HG02970 (cell line): ENCODE measurements around the gene LMNB1.
"Not testable (repeated sequence)": the region's sequence is repeated elsewhere in the genome, so short reads cannot be mapped to it uniquely, and the experiment has no call there.

Experiments
- ATAC-seq: cut with Tn5 transposase; IDR thresholded peaks from one replicate; pipeline ENCODE4 v1.9.1; 2021; ENCODE audit warnings: mild to moderate bottlenecking, moderate library complexity, moderate number of reproducible peaks; ENCODE audit not compliant: unreplicated experiment, low FRiP score

Gene LMNB1

DNA sequence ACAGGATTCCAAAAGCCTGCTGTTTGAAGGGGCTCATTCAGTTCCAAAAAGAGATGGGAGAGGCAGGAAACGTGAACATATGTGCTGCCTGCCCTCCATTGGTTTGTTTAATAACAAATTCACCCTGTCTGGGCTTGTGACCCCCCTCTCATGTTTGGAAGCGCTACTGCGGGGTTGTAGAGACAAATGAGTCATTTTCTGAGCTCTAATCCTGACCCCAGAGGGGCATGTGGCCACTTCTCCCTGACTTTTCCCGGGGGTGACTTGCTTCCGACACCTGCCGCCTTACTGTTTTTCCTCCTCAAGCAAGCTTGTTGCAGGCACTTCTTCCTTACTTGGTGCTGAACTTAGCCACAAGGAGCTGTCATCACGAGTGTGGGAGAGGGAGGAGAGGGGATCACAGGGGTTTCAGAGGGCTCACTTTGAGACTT, 75.9 kb downstream of the LMNB1 start:
- no peak for ATAC-seq

DNA sequence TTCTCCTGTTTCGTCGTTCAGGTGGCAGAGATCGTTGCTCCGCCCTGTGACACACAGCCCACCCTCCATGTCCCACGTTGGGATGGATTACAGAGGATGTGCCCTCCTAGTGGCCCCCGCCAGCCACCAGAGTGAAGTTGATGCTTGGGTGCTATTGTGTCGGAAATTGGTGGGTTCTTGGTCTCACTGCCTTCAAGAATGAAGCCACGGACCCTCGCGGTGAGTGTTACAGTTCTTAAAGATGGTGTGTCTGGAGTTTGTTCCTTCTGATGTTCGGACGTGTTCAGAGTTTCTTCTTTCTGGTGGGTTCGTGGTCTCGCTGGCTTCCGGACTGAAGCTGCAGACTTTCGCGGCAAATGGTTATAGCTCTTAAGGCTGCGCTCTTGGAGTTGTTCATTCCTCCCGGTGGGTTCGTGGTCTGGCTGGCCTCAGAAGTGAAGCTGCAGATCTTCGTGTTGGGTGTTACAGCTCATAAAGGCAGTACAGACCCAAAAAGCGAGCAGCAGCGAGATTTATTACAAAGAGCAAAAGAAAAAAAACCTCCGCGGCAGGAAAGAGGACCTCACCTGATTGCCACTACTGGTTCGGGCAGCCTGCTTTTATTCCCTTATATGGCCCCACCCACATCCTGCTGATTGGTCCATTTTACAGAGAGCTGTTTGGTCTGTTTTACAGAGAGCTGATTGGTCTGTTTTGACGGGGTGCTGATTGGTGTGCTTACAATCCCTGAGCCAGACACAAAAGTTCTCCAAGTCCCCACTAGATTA, 76.8 kb downstream of the LMNB1 start:
- not testable (repeated sequence) for ATAC-seq

DNA sequence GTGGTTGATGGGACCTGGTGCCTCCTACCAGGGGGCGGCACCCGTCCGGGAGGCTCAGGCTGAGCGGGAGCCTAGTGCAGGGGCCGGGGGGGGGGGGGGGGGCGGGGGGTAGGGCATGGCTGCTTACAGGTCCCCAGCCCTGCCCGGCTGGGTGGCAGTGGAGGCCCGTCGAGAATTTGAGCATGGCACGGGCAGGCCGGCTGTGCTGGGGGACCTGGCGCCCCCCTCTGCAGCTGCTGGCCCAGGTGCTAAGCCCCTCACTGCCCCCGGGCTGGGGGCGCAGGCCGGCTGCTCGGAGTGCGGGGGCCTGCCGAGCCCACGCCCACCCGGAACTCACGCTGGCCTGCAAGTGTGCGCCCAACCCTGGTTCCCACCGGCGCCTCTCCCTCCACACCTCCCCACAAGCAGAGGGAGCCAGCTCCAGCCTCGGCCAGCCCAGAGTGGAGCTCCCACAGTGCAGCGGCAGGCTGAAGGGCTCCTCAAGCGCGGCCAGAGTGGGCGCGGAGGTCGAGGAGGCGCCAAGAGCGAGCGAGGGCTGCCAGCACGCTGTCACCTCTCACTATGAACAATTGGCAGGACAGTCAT, 77.7 kb downstream of the LMNB1 start:
- no peak for ATAC-seq

DNA sequence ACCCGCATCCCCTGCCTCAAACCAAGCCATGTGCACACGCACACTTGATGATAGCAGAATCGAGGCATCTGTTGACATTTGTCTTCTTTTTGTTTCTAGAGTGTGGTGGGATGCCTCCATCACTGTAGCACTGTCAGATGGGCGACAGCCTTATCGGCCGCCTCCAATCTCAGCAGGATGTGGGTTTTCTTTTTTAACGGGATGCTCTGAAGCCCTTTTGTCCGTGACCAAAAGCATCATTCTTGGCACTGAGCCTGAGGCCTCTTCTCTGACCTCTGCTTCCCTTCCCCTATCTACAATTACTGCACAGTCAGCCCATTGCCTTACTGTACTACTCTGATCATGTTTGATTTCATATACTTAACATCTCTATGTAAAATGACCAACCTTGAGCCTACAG, 78.3 kb downstream of the LMNB1 start:
- no peak for ATAC-seq

DNA sequence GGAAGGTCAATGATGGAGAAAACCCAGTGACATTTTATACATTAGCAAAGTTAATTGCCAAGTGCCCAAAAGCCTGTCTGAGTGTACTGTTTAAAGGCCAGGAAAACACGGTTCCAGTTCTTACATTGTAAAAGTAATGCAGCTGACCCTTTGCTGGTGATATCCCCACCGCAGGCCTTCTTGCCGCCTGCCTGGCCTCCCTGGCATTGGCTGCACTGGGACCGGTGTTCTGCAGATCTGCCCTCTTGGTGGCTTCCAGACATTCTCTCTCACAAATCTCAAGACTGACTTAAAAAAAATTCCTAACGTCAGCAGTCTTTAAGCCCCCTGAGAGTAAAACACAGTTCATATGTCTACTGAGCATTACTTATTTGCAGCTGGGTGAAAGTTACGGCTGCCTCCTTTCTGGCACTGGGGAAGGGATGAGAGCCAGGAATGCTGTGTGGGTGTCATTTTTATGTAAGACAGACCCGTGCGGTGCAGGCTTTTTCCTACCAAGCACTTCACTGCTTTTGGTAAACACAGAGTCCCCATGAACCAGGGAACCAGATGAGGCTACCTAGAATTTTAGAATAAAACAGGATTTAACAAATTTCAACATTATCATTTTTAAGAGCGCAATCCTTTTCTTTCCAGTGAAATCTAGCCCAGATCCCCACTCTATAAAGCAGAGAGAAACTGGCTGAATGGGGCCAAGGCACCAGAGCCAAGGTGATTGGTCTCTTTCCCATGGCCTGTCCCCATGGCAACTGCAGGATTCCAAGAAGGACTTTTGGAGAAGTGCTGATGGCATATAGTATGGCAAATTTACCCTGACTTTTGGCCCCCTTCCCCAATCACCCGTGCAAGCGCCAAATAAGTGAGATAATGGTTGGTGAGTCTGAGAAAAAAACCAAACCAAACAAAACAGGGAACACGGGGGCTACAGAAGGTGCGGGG, 80.8 kb downstream of the LMNB1 start:
- no peak for ATAC-seq

DNA sequence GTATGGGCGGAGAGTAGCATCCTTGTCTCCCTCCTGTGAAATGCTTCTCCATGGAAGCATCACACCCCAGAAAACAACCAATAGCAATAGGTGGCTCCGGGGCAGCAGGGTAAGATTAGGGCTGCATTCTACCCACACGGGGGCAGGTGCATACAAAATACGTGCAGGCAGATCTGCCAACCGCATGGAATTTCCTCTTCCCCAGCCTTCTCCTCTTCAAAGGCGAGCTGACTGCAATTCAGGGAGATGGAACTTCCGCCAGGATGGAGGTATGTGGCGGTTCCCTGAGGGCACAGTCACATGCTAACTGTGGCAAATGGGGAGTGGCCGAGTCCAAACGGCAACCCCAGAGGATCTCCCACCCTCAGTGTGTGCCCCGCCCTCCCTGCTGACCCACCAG, 81.5 kb downstream of the LMNB1 start:
- ATAC-seq: no peak

DNA sequence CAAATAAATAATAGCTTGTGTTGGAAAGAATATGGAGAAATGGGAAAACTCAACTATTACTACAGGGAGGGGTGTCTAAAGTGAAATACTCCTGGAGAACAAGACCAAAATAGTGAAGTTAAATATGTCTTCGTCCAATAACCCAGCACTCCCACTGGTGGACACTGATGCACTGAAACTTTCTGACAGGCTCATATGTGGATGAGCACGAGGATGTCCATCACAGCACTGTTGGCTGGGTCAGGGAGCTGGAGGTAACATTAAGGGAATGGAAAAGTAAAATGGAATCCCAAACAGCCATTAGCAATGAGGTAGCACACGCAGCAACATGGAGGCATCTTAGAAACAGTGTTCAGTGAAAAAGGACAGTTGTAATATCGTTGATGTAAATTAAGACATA, 86.5 kb downstream of the LMNB1 start:
- no peak for ATAC-seq

DNA sequence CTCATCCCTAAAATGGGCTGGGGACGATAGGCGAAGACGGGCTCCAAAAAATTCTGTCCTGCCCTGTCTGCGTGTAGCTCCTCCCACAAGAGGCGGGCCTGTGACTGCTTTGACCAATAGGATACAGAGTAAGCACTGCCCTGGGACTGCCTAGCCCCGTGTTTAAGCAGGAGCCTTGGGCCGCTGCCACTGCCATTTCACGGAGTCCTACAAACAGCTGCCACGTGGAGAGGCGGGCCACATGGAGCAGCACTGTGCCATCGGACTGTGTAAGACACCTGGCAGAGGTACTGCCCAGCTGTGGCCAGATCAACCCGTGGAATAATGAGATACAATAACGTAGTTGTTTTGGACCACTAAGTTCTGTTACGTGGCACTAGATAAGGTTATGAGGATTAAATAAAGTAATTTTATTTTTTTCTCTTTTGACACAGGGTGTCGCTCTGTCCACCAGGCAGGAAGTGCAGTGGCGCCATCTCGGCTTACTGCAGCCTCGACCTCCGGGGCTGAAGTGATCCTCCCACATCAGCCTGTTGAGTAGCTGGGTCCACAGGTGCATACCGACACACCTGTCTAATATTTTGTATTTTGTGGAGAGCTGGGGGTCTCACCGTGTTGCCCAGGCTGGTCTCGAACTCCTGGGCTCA, 87.2 kb downstream of the LMNB1 start:
- no peak for ATAC-seq

DNA sequence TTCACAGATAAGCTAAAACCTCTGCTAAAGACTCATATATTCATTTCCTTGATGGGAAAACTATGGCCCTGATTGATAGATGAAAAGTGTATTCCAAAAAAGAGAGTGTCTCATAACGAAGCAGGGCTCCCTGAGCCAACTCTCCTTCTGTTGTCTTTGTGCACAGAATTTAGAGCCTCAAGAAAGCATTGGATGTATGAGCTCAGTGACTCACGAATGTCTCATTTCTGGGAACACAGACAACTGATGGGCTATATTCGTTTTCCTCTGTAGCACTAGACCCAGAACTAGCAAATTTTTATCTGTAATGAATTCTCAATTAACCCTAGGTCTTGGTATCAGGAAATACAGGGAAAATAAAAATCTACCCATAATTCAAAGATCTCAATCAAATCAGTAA, 88.4 kb downstream of the LMNB1 start:
- ATAC-seq: no peak

DNA sequence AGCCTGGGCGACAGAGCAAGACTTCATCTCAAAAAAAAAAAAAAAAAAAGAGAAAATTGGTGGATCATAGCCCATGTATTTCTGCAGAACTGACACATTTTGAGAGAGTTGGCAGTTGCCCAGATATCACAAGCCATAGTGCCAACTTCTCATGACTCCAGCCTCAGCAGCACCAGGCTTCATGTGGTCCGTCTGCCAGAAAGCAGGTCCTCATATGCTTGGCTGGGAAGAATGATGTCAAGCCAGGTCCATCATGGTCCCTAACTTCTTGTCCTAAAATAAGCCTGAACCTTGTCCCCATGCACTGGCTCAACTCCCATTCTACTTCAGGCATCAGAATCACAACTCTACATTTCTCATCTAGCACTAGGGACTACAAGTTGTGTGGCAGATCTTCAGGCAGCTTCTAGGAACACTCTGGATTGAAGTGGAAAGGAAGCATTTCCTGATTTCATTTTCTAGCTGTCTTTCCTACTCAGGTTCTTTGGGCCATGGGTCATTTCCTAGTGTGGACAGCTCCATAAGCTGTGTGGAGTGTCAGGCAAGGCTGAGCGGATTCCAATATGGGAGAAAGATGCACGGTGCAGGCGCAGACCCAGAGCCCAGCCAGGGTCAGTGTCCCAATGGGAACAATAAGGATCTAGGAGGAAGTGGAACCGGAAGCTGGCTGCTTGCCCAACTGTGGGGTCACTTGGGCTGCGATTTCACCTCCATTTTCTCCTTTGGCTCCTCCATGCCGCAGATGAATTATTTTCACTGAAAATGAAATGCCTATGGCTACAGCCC, 90.1 kb downstream of the LMNB1 start:
- ATAC-seq: no peak

DNA sequence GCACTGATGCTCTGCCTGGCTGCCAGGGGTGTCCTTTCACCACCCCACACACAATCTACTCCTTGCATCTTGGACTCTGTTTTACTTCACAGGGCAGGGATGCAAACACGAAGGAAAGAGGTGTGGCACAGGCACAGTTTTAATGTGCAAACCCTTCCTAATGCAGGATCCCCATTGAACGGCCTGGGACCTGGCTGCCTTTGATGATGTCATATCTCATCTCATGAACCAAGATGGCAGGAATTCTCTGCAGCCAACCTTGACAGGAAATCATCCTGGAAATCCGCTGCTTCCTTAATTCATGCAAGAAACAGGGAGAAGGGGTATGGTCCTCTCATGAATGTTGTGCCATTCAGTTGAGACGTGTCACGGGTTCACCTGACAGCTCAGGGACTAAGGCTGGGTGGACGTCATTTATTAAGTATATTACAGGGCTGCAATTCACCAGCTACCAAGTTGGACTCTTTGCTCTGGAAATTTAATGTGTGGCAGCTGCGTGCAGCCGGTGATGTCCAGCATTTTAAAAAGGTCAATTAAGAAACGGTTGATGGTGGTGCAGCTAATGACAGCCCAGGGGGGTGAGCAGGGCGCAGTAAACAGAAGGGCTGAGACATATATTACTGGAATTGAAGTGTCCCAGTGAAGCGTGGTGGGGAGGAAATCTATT, 91.5 kb downstream of the LMNB1 start:
- no peak for ATAC-seq

DNA sequence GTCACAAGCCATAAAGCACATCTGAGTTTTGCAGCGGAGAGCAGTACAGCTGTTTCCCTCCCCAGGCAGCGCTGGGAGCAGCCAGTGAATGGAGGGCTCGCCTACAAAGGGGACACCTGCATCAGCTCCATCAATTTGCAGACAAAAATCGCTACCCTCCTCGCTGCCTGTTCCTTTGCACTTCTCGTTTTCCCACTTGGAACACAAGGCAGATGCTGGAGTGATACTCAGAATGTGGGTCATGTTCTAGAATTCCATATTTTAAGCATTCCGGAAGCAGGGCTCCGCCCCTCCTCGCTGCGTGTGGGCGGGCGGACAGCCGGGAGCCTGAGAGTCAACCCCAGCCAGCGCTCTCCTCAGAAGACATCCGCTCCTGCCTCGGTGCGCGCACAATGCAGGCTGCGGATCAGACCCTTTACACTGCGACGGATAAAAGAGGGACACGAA, 92.1 kb downstream of the LMNB1 start:
- ATAC-seq: no peak

DNA sequence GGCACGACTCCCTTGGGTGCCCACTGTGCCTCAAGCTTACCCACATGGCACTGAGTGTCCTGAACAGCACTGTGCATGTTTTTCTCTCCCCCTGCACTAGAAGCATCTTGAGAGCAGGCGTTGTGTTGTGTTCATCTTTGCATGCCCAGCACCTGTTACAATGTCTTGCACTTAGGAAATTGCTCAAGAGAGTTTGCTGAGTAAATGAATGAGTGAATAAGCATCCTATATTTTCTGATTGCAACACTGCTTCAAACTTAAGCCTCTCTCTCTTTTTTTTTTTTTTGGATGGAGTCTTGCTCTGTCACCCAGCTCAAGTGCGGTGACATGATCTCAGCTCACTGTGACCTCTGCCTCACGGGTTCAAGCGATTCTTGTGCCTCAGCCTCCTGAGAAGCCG, 94.5 kb downstream of the LMNB1 start:
- no peak for ATAC-seq

DNA sequence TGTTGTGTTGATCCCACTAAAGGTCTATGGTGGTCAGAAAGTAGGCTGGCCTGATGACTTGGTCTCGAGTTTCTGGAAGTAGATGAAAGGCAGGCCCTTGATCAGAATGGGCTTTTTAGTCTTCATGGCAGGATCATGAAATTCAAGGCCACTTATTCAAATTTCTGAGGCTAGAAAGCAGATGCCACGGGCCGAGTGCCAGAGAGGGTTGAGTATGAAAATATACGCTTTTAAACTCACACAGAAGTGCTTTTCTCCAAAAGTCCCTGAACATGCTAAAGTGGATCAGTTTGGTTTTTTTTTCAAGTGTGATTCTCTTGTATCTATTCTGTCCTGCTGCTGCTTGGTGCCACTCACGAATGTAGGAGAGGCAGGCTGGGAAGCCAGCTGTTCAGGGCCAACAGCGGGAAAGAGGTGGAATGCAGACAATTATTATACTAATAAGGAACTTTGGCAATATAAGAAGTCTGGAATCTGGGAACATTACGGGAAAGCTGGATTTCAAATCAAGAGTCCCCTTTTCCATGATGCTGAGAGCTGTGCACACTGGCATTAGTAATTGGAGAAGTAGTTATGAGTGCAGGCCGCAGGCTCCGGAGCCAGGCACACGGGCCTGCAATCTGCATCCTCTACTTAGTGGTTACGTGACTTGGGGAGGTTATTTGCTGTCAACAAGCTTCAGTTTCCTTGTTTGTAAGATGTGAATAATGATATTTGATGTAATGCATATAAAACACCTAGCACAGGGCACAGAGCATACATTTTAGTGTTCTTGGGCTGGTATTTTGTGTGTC, 95.8 kb downstream of the LMNB1 start:
- no peak for ATAC-seq

DNA sequence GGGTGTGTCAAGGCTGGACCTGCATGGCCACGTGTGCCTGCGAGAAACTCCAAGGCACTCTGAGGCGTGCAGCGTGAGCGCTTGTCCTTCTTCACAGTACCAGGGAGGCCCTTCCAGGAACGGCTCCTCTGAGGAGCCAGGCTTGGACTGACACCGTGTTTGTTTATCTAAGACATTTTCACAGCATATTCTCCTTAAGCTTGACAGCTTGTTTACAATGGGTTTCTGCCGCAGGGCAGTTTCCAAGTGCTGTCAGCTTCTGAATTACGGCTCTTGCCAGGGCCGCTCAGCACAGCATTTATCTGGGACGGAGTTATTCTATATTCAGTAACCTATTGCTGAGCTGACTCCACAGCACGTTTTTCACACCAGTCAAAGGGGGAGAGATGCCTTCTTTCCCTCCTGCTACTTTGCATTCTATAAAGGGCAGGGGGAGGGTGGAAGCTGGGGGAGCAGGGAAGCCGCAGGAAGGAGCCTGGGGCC, 98.4 kb downstream of the LMNB1 start:
- no peak for ATAC-seq

DNA sequence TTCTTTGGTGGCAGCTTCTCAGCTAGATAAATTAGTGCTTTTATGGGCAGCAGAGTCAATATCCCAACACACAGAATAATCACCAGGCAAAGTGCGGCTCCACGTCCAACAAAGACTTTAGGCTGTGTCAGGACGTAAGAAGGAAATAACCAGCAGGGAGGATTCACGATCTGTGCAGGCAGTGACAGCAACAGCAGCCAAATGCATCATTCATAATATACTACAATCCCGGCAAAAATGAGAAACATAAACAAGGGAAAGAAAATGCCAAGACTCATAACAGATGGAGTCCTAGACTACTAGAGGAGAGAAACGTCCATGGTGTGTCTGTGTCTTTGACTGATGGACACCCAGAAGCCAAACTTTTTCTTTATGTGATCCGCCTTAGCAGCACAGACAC, 100.7 kb downstream of the LMNB1 start:
- no peak for ATAC-seq

DNA sequence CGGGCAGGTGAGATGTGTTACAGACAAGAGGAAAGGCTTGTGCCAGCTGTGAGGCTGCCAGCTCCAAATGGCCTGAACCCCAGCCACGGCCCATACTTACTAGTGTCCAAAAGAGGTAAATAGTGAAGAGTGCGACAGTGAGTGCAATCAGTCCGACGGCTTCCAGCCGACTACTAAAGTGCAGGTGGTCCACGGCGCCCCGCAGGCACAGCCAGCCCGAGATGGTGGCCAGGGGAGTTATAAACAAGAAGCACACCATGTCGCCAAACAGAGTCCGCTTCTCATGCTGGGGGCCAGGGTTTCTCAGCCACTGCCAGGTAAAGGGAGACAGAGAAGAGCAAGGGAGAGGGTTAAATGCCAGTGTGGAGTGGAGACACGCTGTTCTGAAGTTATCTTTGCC, 101.1 kb downstream of the LMNB1 start:
- ATAC-seq: no peak

DNA sequence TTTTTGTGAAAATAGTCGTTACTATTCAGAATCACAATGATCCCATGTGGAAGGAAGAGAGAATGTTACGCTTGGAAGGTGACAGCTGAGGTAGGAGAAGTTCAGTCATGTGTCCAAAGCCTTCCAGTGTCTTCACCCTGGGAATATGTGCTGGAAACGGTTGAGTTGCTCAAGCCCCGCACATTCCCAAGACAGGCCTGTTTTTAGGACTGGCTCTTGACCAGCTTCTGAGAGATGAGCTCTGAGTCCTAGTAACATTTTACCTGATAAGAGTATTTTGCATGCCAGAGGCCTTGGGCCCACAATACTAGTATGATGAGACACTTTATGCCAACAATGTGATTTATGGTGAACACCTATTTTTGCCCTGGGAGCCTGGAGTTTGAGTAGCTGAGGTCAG, 101.7 kb downstream of the LMNB1 start:
- no peak for ATAC-seq
